GM12872 (cell line): Measurements from ENCODE around the gene CGB2.
"Not testable (repeated sequence)": the region's sequence is repeated elsewhere in the genome, so short reads cannot be mapped to it uniquely, and the experiment has no call there.

Experiments
- CTCF ChIP-seq: IDR thresholded peaks from 3 replicates; pipeline ENCODE4 v1.5.1; 2011; ENCODE audit warnings: low read depth, mild to moderate bottlenecking, low read length, moderate library complexity; ENCODE audit not compliant: insufficient read depth

The CGB2 gene

GRCh38 chr19:49043548-49043947, 11.9 kb downstream of the CGB2 start, which contains the start of gene CGB5:
Gene CGB5 (plus strand): TSS chr19:49043848. CDS start chr19:49044210, 362 bp downstream.
- not testable (repeated sequence) for TF ChIP-seq CTCF

- not testable (repeated sequence) for TF ChIP-seq CTCF
Measured at GRCh38 chr19:49049011-49049410, 17.3 kb downstream of the CGB2 start, which contains the start of gene CGB8. Gene CGB8 (minus strand): TSS chr19:49049111. CDS start chr19:49048739, 372 bp downstream.

- no peak for TF ChIP-seq CTCF
Measured at GRCh38 chr19:49056101-49056901, 24.6 kb downstream of the CGB2 start.

GRCh38 chr19:49057636-49058234, 26.0 kb downstream of the CGB2 start, which contains the start of gene CGB7:
Gene CGB7 (minus strand): TSS chr19:49057749. CDS start chr19:49055375, 2,374 bp downstream.
- no peak for TF ChIP-seq CTCF

GRCh38 chr19:49058562-49058961, 26.9 kb downstream of the CGB2 start:
- no peak for TF ChIP-seq CTCF

- TF ChIP-seq CTCF: no peak
Measured at GRCh38 chr19:49059053-49059452, 27.4 kb downstream of the CGB2 start.

- TF ChIP-seq CTCF: no peak
Measured at GRCh38 chr19:49061000-49061399, 29.3 kb downstream of the CGB2 start.
